Calu3 (cell line): Measurements from ENCODE around the gene ARSG. TPM values are rescaled to one million over a fixed set of nuclear protein-coding genes. Genes with fewer than 3 reads are reported as not detected.

Experiments
- BruUV-seq: library from RNA; stranded (reverse); fragments of 400-500 nt; replicated peaks from 2 replicates; lab custom pipeline; 2021; lab: Mats Ljungman, UMichigan
- CTCF ChIA-PET: fragments of 300-600 bp; sonication (Branson Sonifier 250); formaldehyde crosslinking; loops from one replicate; lab custom pipeline; 2022; ENCODE audit warnings: antibody characterized with exemption; lab: Charles Lee
- DNase-seq: peaks from one replicate; pipeline ENCODE4 v3.0.0; 2022
- H3K27ac Mint-ChIP-seq: one replicate; pipeline ENCODE4 v1.8.0; 2022; ENCODE audit warnings: mixed read lengths; ENCODE audit not compliant: unreplicated experiment
- H3K27me3 Mint-ChIP-seq: one replicate; pipeline ENCODE4 v1.8.0; 2022; ENCODE audit warnings: mixed read lengths; ENCODE audit not compliant: unreplicated experiment
- H3K36me3 Mint-ChIP-seq: one replicate; pipeline ENCODE4 v1.8.0; 2022; ENCODE audit warnings: mild to moderate bottlenecking, moderate library complexity, mixed read lengths; ENCODE audit not compliant: insufficient read depth, unreplicated experiment
- H3K4me1 Mint-ChIP-seq: one replicate; pipeline ENCODE4 v1.8.0; 2022; ENCODE audit warnings: mild to moderate bottlenecking, low read depth, mixed read lengths; ENCODE audit not compliant: unreplicated experiment
- H3K4me3 Mint-ChIP-seq: one replicate; pipeline ENCODE4 v1.8.0; 2022; ENCODE audit warnings: mild to moderate bottlenecking, low read depth, moderate library complexity, mixed read lengths; ENCODE audit not compliant: unreplicated experiment
- H3K9me3 Mint-ChIP-seq: one replicate; pipeline ENCODE4 v1.8.0; 2022; ENCODE audit warnings: low read depth, mixed read lengths; ENCODE audit not compliant: unreplicated experiment
- CTCF ChIP-seq: fragments of 200-600 bp; IDR thresholded peaks from one replicate; pipeline ENCODE4 v1.8.0; 2022; ENCODE audit warnings: antibody characterized with exemption; ENCODE audit not compliant: unreplicated experiment
- intact Hi-C: fragments of 100-400 bp; cut with micrococcal nuclease; formaldehyde crosslinking; loops from one replicate; pipeline ENCODE4 v1.10.0; 2022; ENCODE audit not compliant: unreplicated experiment
- total RNA-seq: library from RNA; stranded (reverse); gene quantifications from 2 replicates; pipeline ENCODE4 v1.2.3, GENCODE V29; 2022

The ARSG gene
- total RNA-seq, 1 experiment from 2014 or later = 1.4 TPM

- Mint-ChIP-seq H3K4me3 (no peak overlapping the region), H3K4me1 (no peaks in the 10 kb centered on the region), H3K27me3 (peaks cover 3% of the 10 kb centered on the region), H3K36me3 (peaks cover 39% of the 10 kb centered on the region), H3K27ac (no peak overlapping the region), H3K9me3 (no peaks in the 10 kb centered on the region)
- intact Hi-C loops = no loop called here
- no TSS peak for BruUV-seq
- no peak for DNase-seq
- no peak for TF ChIP-seq CTCF
- CTCF ChIA-PET = no interaction called here
Observed at GRCh38 chr17:68421486-68421885, 130.2 kb downstream of the ARSG start.

- CTCF ChIA-PET = no interaction called here
- no peaks in the 10 kb centered on the region for H3K27me3 Mint-ChIP-seq
Observed at GRCh38 chr17:68422821-68423220, 131.5 kb downstream of the ARSG start.

GRCh38 chr17:68423251-68423650 lies 132.0 kb downstream of the ARSG start:
- CTCF ChIA-PET = no interaction called here
- H3K4me1 Mint-ChIP-seq = no peaks in the 10 kb centered on the region
- H3K36me3 Mint-ChIP-seq = peaks cover 55% of the 10 kb centered on the region
- no peaks in the 10 kb centered on the region for H3K27me3 Mint-ChIP-seq
- no peak for DNase-seq
- H3K4me3 Mint-ChIP-seq = no peak overlapping the region
- no TSS peak for BruUV-seq
- intact Hi-C loops = no loop called here
- no peak overlapping the region for H3K27ac Mint-ChIP-seq
- H3K9me3 Mint-ChIP-seq = no peaks in the 10 kb centered on the region
- TF ChIP-seq CTCF = no peak

More at GRCh38 chr17:68422821-68423220, 131.5 kb downstream of the ARSG start:
- intact Hi-C loops = no loop called here
- H3K36me3 Mint-ChIP-seq = peaks cover 51% of the 10 kb centered on the region
- no peak for TF ChIP-seq CTCF
- no peaks in the 10 kb centered on the region for H3K4me1 Mint-ChIP-seq
- H3K27ac Mint-ChIP-seq = no peak overlapping the region
- H3K9me3 Mint-ChIP-seq = no peaks in the 10 kb centered on the region
- H3K4me3 Mint-ChIP-seq = no peak overlapping the region
- DNase-seq = no peak
- BruUV-seq = no TSS peak

GRCh38 chr17:68424203-68424602 lies 132.9 kb downstream of the ARSG start:
- no peak for DNase-seq
- BruUV-seq = no TSS peak
- CTCF ChIA-PET = no interaction called here
- H3K27ac Mint-ChIP-seq = no peak overlapping the region
- no peak overlapping the region for H3K4me3 Mint-ChIP-seq
- no peaks in the 10 kb centered on the region for H3K9me3 Mint-ChIP-seq
- no peaks in the 10 kb centered on the region for H3K27me3 Mint-ChIP-seq
- TF ChIP-seq CTCF = no peak
- intact Hi-C loops = no loop called here
- no peaks in the 10 kb centered on the region for H3K4me1 Mint-ChIP-seq
- H3K36me3 Mint-ChIP-seq = peaks cover 62% of the 10 kb centered on the region
